HCT116 (cell line): ENCODE results near the gene SMARCA2. TPM values are rescaled to one million over a fixed set of nuclear protein-coding genes. Genes with fewer than 3 reads are reported as not detected.

ENCODE experiments used
- ATAC-seq: fragments of 200-7000 bp; cut with Tn5 transposase; 2 replicates; pipeline ENCODE4 v1.9.1; 2020; ENCODE audit warnings: mild to moderate bottlenecking, moderate library complexity
- BruUV-seq: library from RNA; stranded (reverse); fragments of 400-500 nt; replicated peaks from 2 replicates; lab custom pipeline; 2021; lab: Mats Ljungman, UMichigan
- CTCF ChIA-PET: fragments of 300-600 bp; sonication (Branson Sonifier 250); formaldehyde crosslinking; loops from one replicate; lab custom pipeline; 2021; ENCODE audit warnings: antibody characterized with exemption; lab: Charles Lee
- POLR2A ChIA-PET: fragments of 300-600, 350-600 bp; sonication (Branson Sonifier 250); formaldehyde crosslinking; loops from one replicate; lab custom pipeline; 2021; ENCODE audit warnings: antibody characterized with exemption; lab: Charles Lee
- RAD21 ChIA-PET, 2 experiments: fragments of 300-600 bp; sonication (Branson Sonifier 250); formaldehyde crosslinking; loops; one replicate each; lab custom pipeline; 2023; ENCODE audit warnings: low total read pairs in 2 of 2; ENCODE audit not compliant: uncharacterized antibody in 2 of 2, unreplicated experiment in 2 of 2, low non-redundant PET in 1 of 2; lab: Charles Lee
- DNase-seq: peaks from one replicate; pipeline ENCODE4 v3.0.0-alpha.2; 2010; ENCODE audit warnings: low read depth, low spot score
- H2AFZ ChIP-seq: fragments of 200-600 bp; shearing (Covaris generic), sonication (generic); 2 replicates; pipeline ENCODE4 v1.6.1; 2017; ENCODE audit warnings: low read depth, mixed run types, mixed read lengths, antibody characterized with exemption, low read length; ENCODE audit not compliant: poor library complexity, severe bottlenecking
- H3K27ac ChIP-seq: 2 replicates; pipeline ENCODE4 v1.5.1; 2012; ENCODE audit warnings: low read depth, low read length
- H3K27me3 ChIP-seq: fragments of 200-600 bp; sonication (generic); 2 replicates; pipeline ENCODE4 v1.6.1; 2016; ENCODE audit warnings: mixed run types, low read length, mixed read lengths; ENCODE audit not compliant: insufficient read depth
- H3K36me3 ChIP-seq, 2 experiments: fragments of 200-500 bp in 1 of 2; fragments of 200-600 bp in 1 of 2; sonication (Bioruptor generic) in 1 of 2; sonication (generic) in 1 of 2; 2 replicates each; pipeline versions ENCODE4 v1.5.1 to v1.6.1; 2014 to 2016; ENCODE audit warnings: low read length in 2 of 2, inconsistent platforms in 1 of 2, mixed read lengths in 1 of 2, mixed run types in 1 of 2; ENCODE audit not compliant: insufficient read depth in 2 of 2, control insufficient read depth in 1 of 2
- H3K4me1 ChIP-seq, 2 experiments: fragments of 200-600 bp in 1 of 2; sonication (generic) in 1 of 2; 2 replicates each; pipeline versions ENCODE4 v1.5.1 to v1.6.1; 2012 to 2017; ENCODE audit warnings: low read length in 2 of 2, inconsistent platforms in 1 of 2, mild to moderate bottlenecking in 1 of 2, mixed read lengths in 1 of 2, mixed run types in 1 of 2, moderate library complexity in 1 of 2; ENCODE audit not compliant: insufficient read depth in 2 of 2, control insufficient read depth in 1 of 2
- H3K4me2 ChIP-seq: fragments of 200-600 bp; sonication (generic); 2 replicates; pipeline ENCODE4 v1.6.1; 2017; ENCODE audit warnings: mixed run types, low read length, mixed read lengths
- H3K4me3 ChIP-seq, 2 experiments: fragments of 200-600 bp in 1 of 2; sonication (generic) in 1 of 2; replicated peaks in 1 of 2; 2 replicates each; pipeline ENCODE4 v1.5.1; 2011 to 2016; ENCODE audit warnings: low read length in 2 of 2, control low read depth in 1 of 2, low read depth in 1 of 2, mild to moderate bottlenecking in 1 of 2, mixed read lengths in 1 of 2, mixed run types in 1 of 2
- H3K79me2 ChIP-seq: fragments of 200-600 bp; sonication (generic); 2 replicates; pipeline ENCODE4 v1.6.1; 2017; ENCODE audit warnings: mild to moderate bottlenecking, mixed run types, low read length, moderate library complexity, mixed read lengths; ENCODE audit not compliant: insufficient read depth
- H3K9ac ChIP-seq: fragments of 200-600 bp; sonication (generic); 2 replicates; pipeline ENCODE4 v1.6.1; 2016; ENCODE audit warnings: low read length, mixed read lengths
- H3K9me2 ChIP-seq: fragments of 200-600 bp; sonication (generic), shearing (Covaris generic); 2 replicates; pipeline ENCODE4 v1.6.1; 2017; ENCODE audit warnings: mixed run types, mild to moderate bottlenecking, moderate library complexity; ENCODE audit not compliant: insufficient read depth
- H3K9me3 ChIP-seq, 2 experiments: fragments of 200-500 bp in 1 of 2; fragments of 200-600 bp in 1 of 2; sonication (Bioruptor generic) in 1 of 2; sonication (generic) in 1 of 2; 2 replicates each; pipeline ENCODE4 v1.6.1; 2014 to 2017; ENCODE audit warnings: low read length in 2 of 2, mixed read lengths in 2 of 2, inconsistent platforms in 1 of 2, low read depth in 1 of 2, mild to moderate bottlenecking in 1 of 2, mixed run types in 1 of 2, moderate library complexity in 1 of 2; ENCODE audit not compliant: control insufficient read depth in 1 of 2, insufficient read depth in 1 of 2
- H4K20me1 ChIP-seq: fragments of 200-600 bp; sonication (generic), shearing (Covaris generic); 2 replicates; pipeline ENCODE4 v1.6.1; 2017; ENCODE audit warnings: mixed run types, mild to moderate bottlenecking, moderate library complexity; ENCODE audit not compliant: insufficient read depth
- CBX3 ChIP-seq: IDR thresholded peaks from 2 replicates; pipeline ENCODE4 v1.6.1; 2012; ENCODE audit warnings: low read depth
- CEBPB ChIP-seq: IDR thresholded peaks from 2 replicates; pipeline ENCODE4 v1.6.1; 2012; ENCODE audit warnings: low read depth
- EGR1 ChIP-seq: IDR thresholded peaks from 2 replicates; pipeline ENCODE4 v1.6.1; 2012; ENCODE audit warnings: low read depth
- EZH2 ChIP-seq: fragments of 200-600 bp; sonication (generic); IDR thresholded peaks from 2 replicates; pipeline ENCODE4 v1.6.1; 2017; ENCODE audit warnings: antibody characterized with exemption, mixed run types
- EZH2phosphoT487 ChIP-seq: fragments of 200-600 bp; IDR thresholded peaks from 2 replicates; pipeline ENCODE4 v1.6.1; 2018; ENCODE audit warnings: antibody characterized with exemption, borderline replicate concordance
- FOSL1 ChIP-seq: IDR thresholded peaks from 2 replicates; pipeline ENCODE4 v1.6.1; 2012; ENCODE audit warnings: low read depth
- POLR2A ChIP-seq: IDR thresholded peaks from 2 replicates; pipeline ENCODE4 v1.7.0; 2011; ENCODE audit warnings: borderline replicate concordance; ENCODE audit not compliant: insufficient read depth, insufficient read length; ENCODE audit errors: extremely low read depth
- RAD21 ChIP-seq: IDR thresholded peaks from 2 replicates; pipeline ENCODE4 v1.6.1; 2012; ENCODE audit warnings: low read depth, mild to moderate bottlenecking
- SP1 ChIP-seq: IDR thresholded peaks from 2 replicates; pipeline ENCODE4 v1.6.1; 2012; ENCODE audit warnings: low read depth
- SRF ChIP-seq: IDR thresholded peaks from 2 replicates; pipeline ENCODE4 v1.6.1; 2012; ENCODE audit warnings: low read depth
- TCF7L2 ChIP-seq: IDR thresholded peaks from 2 replicates; pipeline ENCODE4 v1.7.0; 2011; ENCODE audit warnings: borderline replicate concordance, inconsistent platforms; ENCODE audit not compliant: insufficient read depth, insufficient read length; ENCODE audit errors: extremely low read depth
- YY1 ChIP-seq: IDR thresholded peaks from 2 replicates; pipeline ENCODE4 v1.6.1; 2011; ENCODE audit warnings: low read length, low read depth, moderate library complexity, mild to moderate bottlenecking; ENCODE audit not compliant: insufficient replicate concordance; ENCODE audit errors: extremely low read depth
- ZNF274 ChIP-seq: fragments of 200-500 bp; sonication (Bioruptor generic); IDR thresholded peaks from 2 replicates; pipeline ENCODE4 v1.6.1; 2014; ENCODE audit warnings: mild to moderate bottlenecking, low read depth, low read length, inconsistent platforms
- intact Hi-C: fragments of 100-400 bp; cut with micrococcal nuclease; formaldehyde crosslinking; loops from 2 replicates; pipeline ENCODE4 v1.10.0; 2022
- total RNA-seq: library from RNA; stranded (reverse); gene quantifications from one replicate; pipeline ENCODE4 v1.2.1, GENCODE V29; 2021; ENCODE audit not compliant: unreplicated experiment
- TF ChIP-seq, protein P1 (sequence below): IDR thresholded peaks from 2 replicates; pipeline ENCODE4 v1.6.1; 2011; ENCODE audit warnings: mild to moderate bottlenecking, low read length, moderate library complexity; ENCODE audit not compliant: insufficient replicate concordance; ENCODE audit errors: extremely low read depth
- TF ChIP-seq, protein P2 (sequence below), 3 experiments: fragments of 200-600 bp in 1 of 3; sonication (generic) in 1 of 3; IDR thresholded peaks in 2 of 3; conservative IDR thresholded peaks in 1 of 3; 2 replicates each; pipeline ENCODE4 v1.5.1; 2012 to 2017; ENCODE audit warnings: low read depth in 2 of 3, low read length in 2 of 3, antibody characterized with exemption in 1 of 3, borderline replicate concordance in 1 of 3, control low read depth in 1 of 3, mild to moderate bottlenecking in 1 of 3, mixed read lengths in 1 of 3, mixed run types in 1 of 3, moderate library complexity in 1 of 3; ENCODE audit not compliant: insufficient read depth in 1 of 3
- TF ChIP-seq, protein P3 (sequence below): IDR thresholded peaks from 2 replicates; pipeline ENCODE4 v1.6.1; 2012; ENCODE audit warnings: low read depth
- TF ChIP-seq, protein P4 (sequence below): IDR thresholded peaks from 2 replicates; pipeline ENCODE4 v1.6.1; 2012

SMARCA2 gene
- total RNA-seq, 1 experiment from 2014 or later: 14.7 TPM

DNA sequence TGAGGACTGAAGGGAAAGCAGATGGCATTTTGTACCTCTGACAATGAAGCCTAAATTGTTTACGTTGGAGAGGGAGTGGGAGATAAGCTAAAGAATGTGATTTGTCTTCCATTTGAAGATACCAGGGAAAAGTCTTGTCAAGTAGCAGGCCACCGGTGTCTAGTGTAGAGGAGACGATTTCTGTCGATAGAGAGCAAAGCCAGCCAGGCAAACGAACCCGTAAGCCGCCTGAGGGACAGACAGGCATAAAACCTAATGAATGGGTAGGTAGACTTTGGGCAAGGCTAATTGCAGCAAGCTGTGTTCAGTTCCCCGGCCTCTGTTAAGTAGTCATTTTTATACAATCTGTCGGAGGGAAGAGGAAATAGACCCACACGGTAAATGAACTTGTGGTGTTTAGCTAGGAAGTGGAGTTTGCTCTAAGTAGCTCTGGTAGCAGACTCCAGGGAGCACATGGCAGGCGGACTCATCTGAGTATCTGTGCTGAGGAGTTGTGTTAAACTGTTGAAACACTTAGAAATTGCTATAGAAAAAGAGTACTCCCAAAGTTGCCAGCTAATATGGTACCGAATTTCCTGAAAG lies 28.8 kb downstream of the SMARCA2 start:
- TF ChIP-seq, protein P1, sequence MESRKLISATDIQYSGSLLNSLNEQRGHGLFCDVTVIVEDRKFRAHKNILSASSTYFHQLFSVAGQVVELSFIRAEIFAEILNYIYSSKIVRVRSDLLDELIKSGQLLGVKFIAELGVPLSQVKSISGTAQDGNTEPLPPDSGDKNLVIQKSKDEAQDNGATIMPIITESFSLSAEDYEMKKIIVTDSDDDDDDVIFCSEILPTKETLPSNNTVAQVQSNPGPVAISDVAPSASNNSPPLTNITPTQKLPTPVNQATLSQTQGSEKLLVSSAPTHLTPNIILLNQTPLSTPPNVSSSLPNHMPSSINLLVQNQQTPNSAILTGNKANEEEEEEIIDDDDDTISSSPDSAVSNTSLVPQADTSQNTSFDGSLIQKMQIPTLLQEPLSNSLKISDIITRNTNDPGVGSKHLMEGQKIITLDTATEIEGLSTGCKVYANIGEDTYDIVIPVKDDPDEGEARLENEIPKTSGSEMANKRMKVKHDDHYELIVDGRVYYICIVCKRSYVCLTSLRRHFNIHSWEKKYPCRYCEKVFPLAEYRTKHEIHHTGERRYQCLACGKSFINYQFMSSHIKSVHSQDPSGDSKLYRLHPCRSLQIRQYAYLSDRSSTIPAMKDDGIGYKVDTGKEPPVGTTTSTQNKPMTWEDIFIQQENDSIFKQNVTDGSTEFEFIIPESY: no peak
- TF ChIP-seq YY1 (no peak), CEBPB (no peak), ZNF274 (no peak), SRF (no peak), FOSL1 (no peak), RAD21 (no peak), CBX3 (no peak), EZH2 (no peak), TCF7L2 (no peak), POLR2A (no peak), SP1 (no peak), EGR1 (no peak), EZH2phosphoT487 (no peak)
- TF ChIP-seq, protein P2, sequence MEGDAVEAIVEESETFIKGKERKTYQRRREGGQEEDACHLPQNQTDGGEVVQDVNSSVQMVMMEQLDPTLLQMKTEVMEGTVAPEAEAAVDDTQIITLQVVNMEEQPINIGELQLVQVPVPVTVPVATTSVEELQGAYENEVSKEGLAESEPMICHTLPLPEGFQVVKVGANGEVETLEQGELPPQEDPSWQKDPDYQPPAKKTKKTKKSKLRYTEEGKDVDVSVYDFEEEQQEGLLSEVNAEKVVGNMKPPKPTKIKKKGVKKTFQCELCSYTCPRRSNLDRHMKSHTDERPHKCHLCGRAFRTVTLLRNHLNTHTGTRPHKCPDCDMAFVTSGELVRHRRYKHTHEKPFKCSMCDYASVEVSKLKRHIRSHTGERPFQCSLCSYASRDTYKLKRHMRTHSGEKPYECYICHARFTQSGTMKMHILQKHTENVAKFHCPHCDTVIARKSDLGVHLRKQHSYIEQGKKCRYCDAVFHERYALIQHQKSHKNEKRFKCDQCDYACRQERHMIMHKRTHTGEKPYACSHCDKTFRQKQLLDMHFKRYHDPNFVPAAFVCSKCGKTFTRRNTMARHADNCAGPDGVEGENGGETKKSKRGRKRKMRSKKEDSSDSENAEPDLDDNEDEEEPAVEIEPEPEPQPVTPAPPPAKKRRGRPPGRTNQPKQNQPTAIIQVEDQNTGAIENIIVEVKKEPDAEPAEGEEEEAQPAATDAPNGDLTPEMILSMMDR (IDR thresholded peaks at IDR 0.05 in 2 of 3, conservative IDR thresholded peaks at IDR 0.05 in 1 of 3; ENCODE audit: borderline replicate concordance in 1 of 3, insufficient read depth in 1 of 3, low read depth in 2 of 3, low read length in 2 of 3): no peak
- TF ChIP-seq, protein P3, sequence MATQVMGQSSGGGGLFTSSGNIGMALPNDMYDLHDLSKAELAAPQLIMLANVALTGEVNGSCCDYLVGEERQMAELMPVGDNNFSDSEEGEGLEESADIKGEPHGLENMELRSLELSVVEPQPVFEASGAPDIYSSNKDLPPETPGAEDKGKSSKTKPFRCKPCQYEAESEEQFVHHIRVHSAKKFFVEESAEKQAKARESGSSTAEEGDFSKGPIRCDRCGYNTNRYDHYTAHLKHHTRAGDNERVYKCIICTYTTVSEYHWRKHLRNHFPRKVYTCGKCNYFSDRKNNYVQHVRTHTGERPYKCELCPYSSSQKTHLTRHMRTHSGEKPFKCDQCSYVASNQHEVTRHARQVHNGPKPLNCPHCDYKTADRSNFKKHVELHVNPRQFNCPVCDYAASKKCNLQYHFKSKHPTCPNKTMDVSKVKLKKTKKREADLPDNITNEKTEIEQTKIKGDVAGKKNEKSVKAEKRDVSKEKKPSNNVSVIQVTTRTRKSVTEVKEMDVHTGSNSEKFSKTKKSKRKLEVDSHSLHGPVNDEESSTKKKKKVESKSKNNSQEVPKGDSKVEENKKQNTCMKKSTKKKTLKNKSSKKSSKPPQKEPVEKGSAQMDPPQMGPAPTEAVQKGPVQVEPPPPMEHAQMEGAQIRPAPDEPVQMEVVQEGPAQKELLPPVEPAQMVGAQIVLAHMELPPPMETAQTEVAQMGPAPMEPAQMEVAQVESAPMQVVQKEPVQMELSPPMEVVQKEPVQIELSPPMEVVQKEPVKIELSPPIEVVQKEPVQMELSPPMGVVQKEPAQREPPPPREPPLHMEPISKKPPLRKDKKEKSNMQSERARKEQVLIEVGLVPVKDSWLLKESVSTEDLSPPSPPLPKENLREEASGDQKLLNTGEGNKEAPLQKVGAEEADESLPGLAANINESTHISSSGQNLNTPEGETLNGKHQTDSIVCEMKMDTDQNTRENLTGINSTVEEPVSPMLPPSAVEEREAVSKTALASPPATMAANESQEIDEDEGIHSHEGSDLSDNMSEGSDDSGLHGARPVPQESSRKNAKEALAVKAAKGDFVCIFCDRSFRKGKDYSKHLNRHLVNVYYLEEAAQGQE: no peak
- TF ChIP-seq, protein P4, sequence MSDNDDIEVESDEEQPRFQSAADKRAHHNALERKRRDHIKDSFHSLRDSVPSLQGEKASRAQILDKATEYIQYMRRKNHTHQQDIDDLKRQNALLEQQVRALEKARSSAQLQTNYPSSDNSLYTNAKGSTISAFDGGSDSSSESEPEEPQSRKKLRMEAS: no peak
- ChIA-PET CTCF (no interaction called here), RAD21 (no interaction called here), POLR2A (no interaction called here)
- Histone ChIP-seq H3K27me3 (no peaks in the 10 kb centered on the region), H3K36me3 (no peaks in the 10 kb centered on the region), H3K4me3 (no peak overlapping the region), H4K20me1 (no peaks in the 10 kb centered on the region), H3K4me1 (no peaks in the 10 kb centered on the region), H3K79me2 (no peaks in the 10 kb centered on the region), H3K4me2 (no peak overlapping the region), H3K9me2 (no peaks in the 10 kb centered on the region), H3K9ac (no peak overlapping the region), H3K9me3 (no peaks in the 10 kb centered on the region), H2AFZ (no peak overlapping the region), H3K27ac (no peak overlapping the region)
- intact Hi-C loops: no loop called here
- no peak for ATAC-seq
- no peak for DNase-seq
- BruUV-seq: no TSS peak
